Astrocyte (in vitro differentiated cells and primary cell): ENCODE results near the gene CACNA1D. TPM values are rescaled to one million over a fixed set of nuclear protein-coding genes. Genes with fewer than 3 reads are reported as not detected.

Experiments used
- DNase-seq: peaks from one replicate; pipeline ENCODE4 v3.0.0-alpha.2; 2010; ENCODE audit warnings: low read depth
- FAIRE-seq: peaks from 2 replicates; lab custom pipeline; 2011; peaks lifted over from hg19 to GRCh38; lab: Jason Lieb, UNC
- H2AFZ ChIP-seq: 2 replicates; pipeline ENCODE4 v1.6.0; 2012; ENCODE audit warnings: low read depth, low read length, inconsistent platforms
- H3K27ac ChIP-seq: 2 replicates; pipeline ENCODE4 v1.5.1; 2011; ENCODE audit warnings: low read depth, low read length, inconsistent platforms
- H3K27me3 ChIP-seq: 2 replicates; pipeline ENCODE4 v1.6.0; 2011; ENCODE audit warnings: low read length, inconsistent platforms; ENCODE audit not compliant: insufficient read depth
- H3K36me3 ChIP-seq: 2 replicates; pipeline ENCODE4 v1.5.1; 2011; ENCODE audit warnings: low read length, inconsistent platforms; ENCODE audit not compliant: insufficient read depth
- H3K4me1 ChIP-seq: 2 replicates; pipeline ENCODE4 v1.5.1; 2011; ENCODE audit warnings: low read length, inconsistent platforms; ENCODE audit not compliant: insufficient read depth
- H3K4me2 ChIP-seq: 2 replicates; pipeline ENCODE4 v1.6.0; 2012; ENCODE audit warnings: low read length, inconsistent platforms
- H3K4me3 ChIP-seq: 2 replicates; pipeline ENCODE4 v1.5.1; 2011; ENCODE audit warnings: low read depth, mild to moderate bottlenecking, low read length, inconsistent platforms; ENCODE audit not compliant: insufficient read depth
- H3K79me2 ChIP-seq: 2 replicates; pipeline ENCODE4 v1.6.0; 2012; ENCODE audit warnings: mild to moderate bottlenecking, low read length, inconsistent platforms; ENCODE audit not compliant: insufficient read depth
- H3K9ac ChIP-seq: 2 replicates; pipeline ENCODE4 v1.6.0; 2012; ENCODE audit warnings: mild to moderate bottlenecking, low read length, inconsistent platforms
- H3K9me3 ChIP-seq: 2 replicates; pipeline ENCODE4 v1.5.1; 2012; ENCODE audit warnings: low read depth, mild to moderate bottlenecking, low read length, inconsistent platforms; ENCODE audit not compliant: insufficient read depth
- H4K20me1 ChIP-seq: 2 replicates; pipeline ENCODE4 v1.6.0; 2012; ENCODE audit warnings: low read length, inconsistent platforms; ENCODE audit not compliant: insufficient read depth
- H3K27ac Mint-ChIP-seq: one replicate; pipeline ENCODE4 v1.8.0; 2021; ENCODE audit warnings: mild to moderate bottlenecking, mixed read lengths; ENCODE audit not compliant: unreplicated experiment
- H3K27me3 Mint-ChIP-seq: one replicate; pipeline ENCODE4 v1.8.0; 2021; ENCODE audit warnings: low read depth, mixed read lengths; ENCODE audit not compliant: unreplicated experiment
- H3K36me3 Mint-ChIP-seq: one replicate; pipeline ENCODE4 v1.8.0; 2021; ENCODE audit warnings: low read depth, mixed read lengths; ENCODE audit not compliant: unreplicated experiment
- H3K4me1 Mint-ChIP-seq: one replicate; pipeline ENCODE4 v1.8.0; 2021; ENCODE audit warnings: low read depth, mixed read lengths; ENCODE audit not compliant: unreplicated experiment
- H3K4me3 Mint-ChIP-seq: one replicate; pipeline ENCODE4 v1.8.0; 2021; ENCODE audit warnings: mild to moderate bottlenecking, moderate library complexity, mixed read lengths; ENCODE audit not compliant: unreplicated experiment
- H3K9me3 Mint-ChIP-seq: one replicate; pipeline ENCODE4 v1.8.0; 2021; ENCODE audit warnings: mild to moderate bottlenecking, mixed read lengths; ENCODE audit not compliant: unreplicated experiment
- CTCF ChIP-seq: IDR thresholded peaks from 2 replicates; pipeline ENCODE4 v1.5.1; 2011; ENCODE audit warnings: low read depth, mild to moderate bottlenecking, inconsistent platforms, low read length, moderate library complexity; ENCODE audit not compliant: insufficient read depth
- EZH2 ChIP-seq: IDR thresholded peaks from 2 replicates; pipeline ENCODE4 v1.6.1; 2012; ENCODE audit warnings: mild to moderate bottlenecking, low read length, inconsistent platforms; ENCODE audit not compliant: insufficient read depth
- total RNA-seq: library from RNA; stranded (reverse); gene quantifications from 2 replicates; pipeline ENCODE4 v1.2.1, GENCODE V29; 2021

CACNA1D gene
- total RNA-seq, 1 donor from 2014 or later, result 0.41 TPM

DNA sequence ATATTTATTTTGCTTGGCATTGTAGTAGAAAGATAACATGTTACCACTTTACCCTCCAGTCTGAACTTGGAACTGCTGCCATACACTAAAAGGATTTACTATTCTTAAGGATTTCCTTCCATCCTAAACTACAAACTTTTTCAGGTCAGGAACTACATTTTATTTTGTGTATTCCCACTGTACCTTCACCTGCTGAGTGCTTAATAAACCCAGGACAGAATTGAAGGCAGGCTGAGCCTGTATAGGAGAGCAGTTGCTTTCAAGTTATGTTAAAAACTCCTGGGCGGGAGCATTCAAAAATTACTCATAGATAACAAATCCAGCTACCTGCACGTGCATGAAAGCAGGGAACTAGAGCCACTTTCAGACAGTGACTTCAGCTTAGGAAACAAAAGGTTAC, 58.3 kb downstream of the CACNA1D start:
- Histone ChIP-seq H3K9me3 (no peaks in the 10 kb centered on the region), H3K4me2 (no peak overlapping the region), H2AFZ (no peak overlapping the region), H3K79me2 (no peaks in the 10 kb centered on the region), H3K9ac (no peak overlapping the region), H3K27ac (no peak overlapping the region), H4K20me1 (no peaks in the 10 kb centered on the region), H3K4me3 (no peak overlapping the region), H3K36me3 (no peaks in the 10 kb centered on the region), H3K27me3 (peaks cover 2% of the 10 kb centered on the region), H3K4me1 (no peaks in the 10 kb centered on the region)
- Mint-ChIP-seq H3K9me3 (peaks cover 3% of the 10 kb centered on the region), H3K27me3 (peaks cover 9% of the 10 kb centered on the region), H3K27ac (no peak overlapping the region), H3K36me3 (no peaks in the 10 kb centered on the region), H3K4me1 (no peaks in the 10 kb centered on the region), H3K4me3 (no peak overlapping the region)
- TF ChIP-seq CTCF (no peak), EZH2 (no peak)
- no peak for DNase-seq
- FAIRE-seq, result no peak

DNA sequence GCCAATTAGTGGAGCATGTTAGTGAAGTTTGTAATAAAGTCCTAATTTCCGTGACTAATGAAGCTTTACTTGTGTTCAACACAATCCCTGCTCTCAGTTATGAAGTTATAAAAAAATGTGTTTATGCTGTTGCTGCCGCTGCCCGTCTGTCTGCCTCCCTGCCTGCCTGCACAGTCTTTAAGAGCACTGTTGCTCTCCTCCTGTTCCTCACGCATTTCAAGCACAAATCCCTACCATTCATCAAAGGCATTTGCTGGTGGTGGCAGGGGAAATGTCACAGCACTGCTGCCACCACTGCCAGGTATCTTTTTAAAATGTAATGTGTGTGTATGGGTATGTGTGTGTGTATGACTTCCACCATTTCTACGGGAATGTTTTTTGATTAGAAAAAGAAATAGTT, 58.8 kb downstream of the CACNA1D start:
- H3K4me2 ChIP-seq, result no peak overlapping the region
- no peak for DNase-seq
- H3K36me3 ChIP-seq, result no peaks in the 10 kb centered on the region
- no peaks in the 10 kb centered on the region for H4K20me1 ChIP-seq
- H3K9ac ChIP-seq, result no peak overlapping the region
- no peak overlapping the region for H3K4me3 ChIP-seq
- Mint-ChIP-seq H3K27ac (no peak overlapping the region), H3K36me3 (no peaks in the 10 kb centered on the region), H3K9me3 (peaks cover 3% of the 10 kb centered on the region), H3K4me1 (no peaks in the 10 kb centered on the region), H3K27me3 (peaks cover 9% of the 10 kb centered on the region), H3K4me3 (no peak overlapping the region)
- peaks cover 2% of the 10 kb centered on the region for H3K27me3 ChIP-seq
- no peak overlapping the region for H2AFZ ChIP-seq
- H3K4me1 ChIP-seq, result no peaks in the 10 kb centered on the region
- H3K27ac ChIP-seq, result no peak overlapping the region
- FAIRE-seq, result no peak
- TF ChIP-seq EZH2 (no peak), CTCF (no peak)
- no peaks in the 10 kb centered on the region for H3K79me2 ChIP-seq
- H3K9me3 ChIP-seq, result no peaks in the 10 kb centered on the region

DNA sequence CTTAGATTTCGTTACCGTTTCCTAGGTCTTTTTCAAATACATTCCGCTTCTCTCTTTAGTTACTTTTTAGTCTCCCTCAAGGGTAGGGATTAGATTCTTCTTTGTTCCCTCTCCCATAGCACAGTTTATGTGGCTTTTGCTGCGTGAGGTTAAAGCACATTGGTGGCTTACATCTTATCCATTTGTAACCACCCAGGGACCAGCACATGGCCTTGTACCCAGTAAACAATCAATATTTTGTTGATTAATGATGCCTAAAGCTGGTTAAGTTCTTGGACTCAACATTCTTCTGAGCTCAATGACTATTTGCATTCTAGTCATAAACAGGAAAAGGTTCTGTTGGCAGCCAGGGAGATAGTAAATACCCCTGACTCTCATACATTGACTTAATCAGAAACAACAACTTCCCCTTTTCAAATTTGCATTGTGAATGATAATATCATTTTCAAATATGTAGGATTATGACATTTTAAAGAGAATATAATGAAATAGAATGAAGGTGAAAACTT, 60.2 kb downstream of the CACNA1D start:
- DNase-seq (no peak), FAIRE-seq (no peak)
- no peak overlapping the region for H2AFZ ChIP-seq

More for the DNA sequence above, 60.2 kb downstream of the CACNA1D start:
- Histone ChIP-seq H3K4me1 (no peaks in the 10 kb centered on the region), H3K4me3 (no peak overlapping the region), H3K27ac (no peak overlapping the region), H3K9ac (no peak overlapping the region), H3K4me2 (no peak overlapping the region), H3K79me2 (no peaks in the 10 kb centered on the region), H4K20me1 (no peaks in the 10 kb centered on the region), H3K9me3 (no peaks in the 10 kb centered on the region), H3K36me3 (no peaks in the 10 kb centered on the region), H3K27me3 (peaks cover 2% of the 10 kb centered on the region)
- H3K4me3 Mint-ChIP-seq, result no peak overlapping the region
- no peak overlapping the region for H3K27ac Mint-ChIP-seq
- H3K9me3 Mint-ChIP-seq, result peaks cover 6% of the 10 kb centered on the region
- peaks cover 9% of the 10 kb centered on the region for H3K27me3 Mint-ChIP-seq
- H3K4me1 Mint-ChIP-seq, result no peaks in the 10 kb centered on the region
- TF ChIP-seq CTCF (no peak), EZH2 (no peak)
- H3K36me3 Mint-ChIP-seq, result no peaks in the 10 kb centered on the region
